ENCODE results near the gene PAIP2.
A peak's percentile ranks its signal among the peaks of the same experiment; 100 is the strongest.
"Not testable (repeated sequence)": the region's sequence is repeated elsewhere in the genome, so short reads cannot be mapped to it uniquely, and the experiment has no call there.

Gene PAIP2

GRCh38 chr5:139335811-139336210 lies 5.8 kb upstream of the PAIP2 start:
- no peak for DNase-seq

GRCh38 chr5:139340051-139340450 lies 1.6 kb upstream of the PAIP2 start:
- no peak for DNase-seq

- no peak for DNase-seq
Observed at GRCh38 chr5:139341187-139341688, 416 bp upstream of the PAIP2 start.

GRCh38 chr5:139342423-139342723 lies 719 bp downstream of the PAIP2 start:
- DNase-seq, result peak; percentile 71 to 77

GRCh38 chr5:139343476-139343875 lies 1.8 kb downstream of the PAIP2 start:
- DNase-seq, result no peak

- no peak for DNase-seq
Observed at GRCh38 chr5:139344177-139344576, 2.5 kb downstream of the PAIP2 start.

- DNase-seq, result not testable (repeated sequence)
Observed at GRCh38 chr5:139345442-139345841, 3.8 kb downstream of the PAIP2 start.

GRCh38 chr5:139347863-139348262 lies 6.2 kb downstream of the PAIP2 start:
- not testable (repeated sequence) for DNase-seq

- DNase-seq, result no peak
Observed at GRCh38 chr5:139354186-139354585, 12.5 kb downstream of the PAIP2 start.

GRCh38 chr5:139355900-139356299 lies 14.2 kb downstream of the PAIP2 start:
- DNase-seq, result not testable (repeated sequence)

GRCh38 chr5:139358064-139358463 lies 16.4 kb downstream of the PAIP2 start:
- no peak for DNase-seq

- DNase-seq, result no peak
Observed at GRCh38 chr5:139360384-139360783, 18.7 kb downstream of the PAIP2 start.

- DNase-seq, result no peak
Observed at GRCh38 chr5:139361835-139362429, 20.3 kb downstream of the PAIP2 start.

- DNase-seq, result no peak
Observed at GRCh38 chr5:139363937-139364336, 22.3 kb downstream of the PAIP2 start.

GRCh38 chr5:139364466-139364865 lies 22.8 kb downstream of the PAIP2 start:
- no peak for DNase-seq

- DNase-seq, result no peak
Observed at GRCh38 chr5:139368613-139369012, 27.0 kb downstream of the PAIP2 start.

- no peak for DNase-seq
Observed at GRCh38 chr5:139369181-139369580, 27.5 kb downstream of the PAIP2 start.

GRCh38 chr5:139371482-139372435 lies 30.1 kb downstream of the PAIP2 start:
- no peak for DNase-seq

GRCh38 chr5:139374909-139375308 lies 33.3 kb downstream of the PAIP2 start:
- no peak for DNase-seq

- DNase-seq, result no peak
Observed at GRCh38 chr5:139376364-139376763, 34.7 kb downstream of the PAIP2 start.

- DNase-seq, result no peak
Observed at GRCh38 chr5:139377226-139377625, 35.6 kb downstream of the PAIP2 start.

- no peak for DNase-seq
Observed at GRCh38 chr5:139378101-139378825, 36.6 kb downstream of the PAIP2 start.

- DNase-seq, result no peak
Observed at GRCh38 chr5:139378941-139379361, 37.3 kb downstream of the PAIP2 start.

Measured in activated CD4-positive, alpha-beta T cell treated with anti-CD3 and anti-CD28 coated beads, Interleukin-2, amount 50 U/mL, for 4 hours (primary cell).